T1000 (cell line): Measurements from ENCODE around the gene IFNL1.
"Not testable (repeated sequence)": the region's sequence is repeated elsewhere in the genome, so short reads cannot be mapped to it uniquely, and the experiment has no call there.

Experiments
- DNase-seq: peaks from one replicate; lab custom pipeline; 2025; ENCODE audit warnings: mixed read lengths; lab: John Stamatoyannopoulos, UW

IFNL1 gene

DNA sequence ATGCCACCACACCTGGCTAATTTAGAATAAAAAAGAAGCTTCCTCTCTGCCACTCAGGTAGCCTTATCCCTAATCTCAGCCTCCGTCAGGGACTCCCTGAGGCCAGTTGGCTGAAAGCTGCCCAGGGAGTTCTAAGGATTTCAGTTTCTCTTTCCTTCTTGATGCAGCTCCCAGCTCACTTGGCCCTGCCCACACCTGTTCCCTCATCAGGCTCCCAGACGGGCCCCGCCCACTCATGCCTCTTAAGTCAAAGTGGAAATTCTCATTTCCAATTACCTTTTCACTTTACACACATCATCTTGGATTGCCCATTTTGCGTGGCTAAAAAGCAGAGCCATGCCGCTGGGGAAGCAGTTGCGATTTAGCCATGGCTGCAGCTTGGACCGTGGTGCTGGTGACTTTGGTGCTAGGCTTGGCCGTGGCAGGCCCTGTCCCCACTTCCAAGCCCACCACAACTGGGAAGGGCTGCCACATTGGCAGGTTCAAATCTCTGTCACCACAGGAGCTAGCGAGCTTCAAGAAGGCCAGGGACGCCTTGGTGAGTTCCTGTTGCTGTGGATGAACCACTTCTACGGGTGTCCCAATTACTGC is at the start of gene IFNL1:
Gene IFNL1, plus strand, starts transcription at position 353 of the 591 bp plus-strand sequence. Its CDS starts 15 bp downstream, at position 368.
- no peak for DNase-seq

DNA sequence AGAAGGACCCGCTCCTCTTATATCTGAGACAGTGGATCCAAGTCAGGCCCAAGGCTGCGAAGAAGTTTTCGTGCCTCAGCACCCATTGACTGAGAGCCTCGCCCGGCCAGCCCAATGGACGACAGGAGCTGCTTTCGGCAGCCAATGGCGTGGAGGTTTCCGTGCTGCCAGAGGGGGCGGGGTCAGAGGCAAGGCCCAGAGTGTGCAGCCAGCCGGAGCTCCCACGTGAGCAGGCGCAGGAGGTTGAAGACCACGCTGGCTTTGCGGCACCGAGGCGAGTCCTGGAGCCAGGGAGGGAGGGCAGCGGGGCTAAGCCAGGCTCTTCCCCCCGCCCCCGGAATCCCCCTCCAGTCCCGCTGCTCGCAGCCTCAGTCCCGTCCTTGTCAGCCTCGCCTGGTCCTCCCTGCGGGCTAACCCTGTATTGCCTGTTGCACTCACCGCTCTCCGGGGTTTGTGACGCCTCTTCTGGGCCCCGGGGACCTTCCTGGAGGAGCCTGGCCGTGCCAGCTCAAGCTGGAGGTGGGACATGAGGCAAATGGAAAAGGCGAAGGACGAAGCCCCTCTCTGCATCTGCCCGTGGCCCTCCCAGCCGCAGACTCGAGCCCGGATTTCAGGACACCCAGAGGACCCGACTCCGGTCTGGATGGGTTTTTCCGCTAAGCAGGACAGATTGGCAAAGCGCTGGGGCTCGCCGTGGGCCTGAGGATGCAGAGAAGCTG is 49.1 kb upstream of the IFNL1 start:
- DNase-seq, result no peak

DNA sequence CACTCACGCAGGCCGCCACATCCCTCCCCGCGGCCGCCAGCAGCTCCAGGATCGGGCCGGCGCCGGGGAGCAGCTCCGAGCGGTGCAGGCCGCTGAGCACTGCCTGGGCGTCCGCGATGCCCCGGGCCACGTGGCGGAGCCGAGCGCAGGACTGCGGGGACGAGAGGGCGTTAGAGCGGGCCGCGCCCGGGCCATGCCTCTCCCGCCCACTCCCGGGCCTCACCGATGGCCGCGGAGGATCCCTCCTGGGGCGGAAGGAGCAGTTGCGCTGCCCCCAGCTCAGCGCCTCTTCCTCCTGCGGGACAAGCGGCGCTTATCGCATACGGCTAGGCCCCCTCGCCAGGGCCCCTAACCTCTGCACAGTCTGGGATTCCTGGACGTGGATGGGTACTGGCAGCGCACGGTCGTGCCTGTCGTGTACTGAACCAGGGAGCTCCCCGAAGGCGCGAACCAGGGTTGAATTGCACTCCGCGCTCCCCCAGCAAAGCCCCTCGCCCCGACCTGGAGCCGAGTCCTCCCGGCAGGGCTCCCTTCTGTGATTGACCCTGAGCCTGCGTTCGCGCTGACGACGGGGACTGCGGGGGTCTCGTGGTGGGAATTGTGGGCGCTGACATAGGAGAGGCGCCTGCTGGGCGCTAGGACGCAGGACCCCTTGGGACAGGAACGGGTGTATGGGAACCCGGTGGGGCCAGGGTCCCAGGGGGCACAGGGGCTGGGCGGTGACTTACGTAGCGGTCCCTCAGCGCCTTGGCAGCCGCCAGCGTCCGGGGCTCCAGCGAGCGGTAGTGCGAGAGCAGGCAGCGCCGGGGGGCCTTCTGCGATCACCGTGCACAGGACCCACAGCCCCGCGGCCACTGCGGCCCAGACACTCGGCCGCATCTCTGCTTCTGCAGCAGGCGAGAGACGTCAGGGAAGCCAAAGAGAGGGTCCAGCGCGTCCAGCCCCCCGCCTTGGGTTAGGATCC is 48.2 kb upstream of the IFNL1 start:
- DNase-seq, result no peak

- DNase-seq, result no peak
These were observed 47.4 kb upstream of the IFNL1 start, which contains the start of gene IFNL4 for GRCh38 chr19:39248806-39249205. Gene IFNL4, minus strand, starts transcription at chr19:39248856.

DNA sequence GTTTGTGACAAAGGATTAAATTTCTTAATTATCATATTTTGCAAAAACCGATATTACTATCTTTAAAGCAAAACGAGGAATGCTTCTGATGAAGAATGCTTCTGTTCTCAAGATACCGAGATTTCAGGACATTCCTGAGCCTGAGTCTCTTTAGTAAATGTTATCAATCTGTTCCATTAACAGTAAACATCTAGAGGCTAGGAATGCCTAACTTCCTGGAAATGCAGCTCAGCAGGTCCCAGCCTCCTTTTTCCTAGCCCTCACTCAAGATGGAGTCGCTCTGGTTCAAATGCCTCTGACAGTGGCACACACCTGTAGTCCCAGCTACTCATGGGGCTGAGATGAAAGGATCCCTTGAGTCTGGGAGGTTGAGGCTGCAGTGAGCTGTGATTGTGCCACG is 45.1 kb upstream of the IFNL1 start:
- no peak for DNase-seq

- no peak for DNase-seq
These were observed 44.4 kb upstream of the IFNL1 start for GRCh38 chr19:39251846-39252245.

DNA sequence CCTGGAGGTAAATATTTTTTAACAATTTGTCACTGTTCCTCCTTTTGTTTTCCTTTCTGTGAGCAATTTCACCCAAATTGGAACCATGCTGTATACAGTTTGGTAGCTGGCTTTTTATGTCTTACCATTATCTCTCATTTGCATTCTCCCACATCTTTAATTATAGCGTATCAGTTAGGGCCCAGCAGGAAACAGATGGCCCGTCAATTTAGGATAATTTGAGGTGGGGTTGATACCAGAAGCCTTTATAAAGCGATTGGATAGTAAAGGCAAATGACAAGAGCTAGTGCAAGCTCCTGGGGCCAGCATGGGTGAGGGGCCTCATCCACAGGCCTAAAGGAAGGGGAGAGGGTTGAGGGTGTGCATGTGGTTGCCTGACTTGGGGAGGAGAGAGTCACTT is 43.7 kb upstream of the IFNL1 start:
- no peak for DNase-seq

GRCh38 chr19:39253374-39254149 is 42.6 kb upstream of the IFNL1 start:
- DNase-seq, result no peak

DNA sequence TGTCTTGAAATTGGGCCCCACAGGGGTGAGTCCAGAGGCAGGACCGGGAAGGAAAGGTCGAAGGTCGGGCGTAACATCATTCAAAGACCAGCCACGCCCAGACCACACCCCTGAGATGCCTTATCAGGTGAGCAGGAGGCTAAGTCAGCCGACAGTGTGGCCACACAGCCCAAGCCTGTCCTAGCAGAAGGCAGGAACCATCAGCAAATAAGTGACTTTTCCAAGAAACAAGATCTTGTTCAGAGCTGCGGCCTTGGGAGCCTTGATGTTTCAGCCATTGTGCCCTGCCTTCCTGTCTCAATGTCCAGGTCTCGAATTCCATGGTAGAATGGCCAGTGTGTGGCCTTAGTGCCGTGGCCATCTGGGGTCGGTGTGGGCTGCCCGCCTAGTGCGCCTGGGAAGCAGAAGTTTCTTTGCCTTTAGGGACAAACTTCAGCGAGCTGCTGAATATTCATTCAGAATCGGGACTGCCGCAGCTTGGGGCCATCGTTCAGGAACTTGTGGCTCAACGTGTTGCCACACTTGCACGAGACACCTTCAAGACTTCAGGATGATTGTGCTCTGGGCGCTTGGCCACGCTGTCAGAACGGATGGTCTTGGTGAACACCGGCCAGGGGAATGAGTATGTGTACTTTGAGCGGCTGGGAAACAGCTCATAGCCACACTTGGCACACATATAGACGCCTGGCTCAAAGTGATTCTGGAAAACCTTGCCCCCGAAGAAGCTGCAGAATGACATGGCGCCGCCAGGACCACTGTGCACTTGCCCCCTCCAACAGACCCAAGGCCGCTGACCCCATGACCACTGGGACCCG is 41.5 kb upstream of the IFNL1 start:
- DNase-seq, result no peak

DNA sequence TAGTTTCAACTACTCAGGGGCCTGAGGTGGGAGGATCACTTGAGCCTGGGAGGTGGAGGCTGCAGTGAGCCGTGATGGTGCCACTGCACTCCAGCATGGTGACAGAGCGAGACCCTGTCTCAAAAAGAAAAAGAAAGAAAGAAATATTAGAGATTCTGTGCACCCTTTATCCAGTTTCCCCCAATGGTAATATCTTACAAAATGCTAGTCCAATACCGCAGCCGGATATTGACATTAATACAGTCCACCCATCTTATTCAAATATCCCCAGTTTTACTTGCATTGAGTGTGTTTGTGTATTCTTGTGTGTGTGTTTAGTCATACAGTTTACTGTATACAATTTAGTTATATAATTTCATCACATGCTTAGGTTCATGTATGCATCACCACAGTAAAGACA is 39.0 kb upstream of the IFNL1 start:
- DNase-seq, result no peak

- DNase-seq, result no peak
These were observed 34.5 kb upstream of the IFNL1 start for GRCh38 chr19:39261704-39262103.

DNA sequence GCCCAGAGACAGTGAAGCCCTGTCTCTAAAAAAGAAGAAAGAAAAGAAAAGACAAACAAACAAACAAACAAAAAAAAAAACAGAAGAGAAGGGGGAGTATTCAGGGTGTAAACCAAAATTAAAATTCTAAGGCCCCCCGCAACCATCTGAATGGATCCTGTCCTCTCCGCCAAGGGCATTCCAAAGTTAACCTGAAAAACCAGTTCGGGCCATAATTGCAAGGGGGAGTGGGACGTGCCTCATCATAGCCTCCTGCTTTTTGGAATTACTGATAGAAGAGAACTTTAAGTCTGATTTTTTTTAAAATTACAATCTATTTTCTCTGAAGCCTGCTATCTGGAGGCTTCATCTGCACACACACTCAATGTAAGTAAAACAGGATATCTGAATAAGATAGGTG is 33.7 kb upstream of the IFNL1 start:
- DNase-seq, result no peak

DNA sequence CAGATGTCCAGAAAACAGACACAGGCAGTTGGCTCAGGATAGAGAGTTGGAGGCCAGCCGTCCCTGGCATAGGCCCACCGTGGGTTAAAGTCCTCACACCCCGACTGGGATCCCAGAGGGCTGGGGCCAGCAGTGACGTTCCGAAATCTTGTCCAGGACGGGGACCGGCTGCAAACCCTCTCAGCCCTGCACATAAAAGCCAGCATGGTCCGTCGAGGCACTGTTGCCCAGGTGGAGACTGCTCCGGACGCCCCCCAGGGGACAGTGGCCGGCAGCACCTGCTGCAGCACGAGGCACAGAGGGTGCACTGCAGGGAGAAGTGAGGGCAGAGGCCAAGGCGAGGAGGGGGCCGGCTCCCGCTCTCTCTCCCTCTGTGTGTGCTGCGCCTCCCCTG is 32.3 kb upstream of the IFNL1 start:
- no peak for DNase-seq

GRCh38 chr19:39264306-39265290 is 31.6 kb upstream of the IFNL1 start:
- DNase-seq, result no peak

DNA sequence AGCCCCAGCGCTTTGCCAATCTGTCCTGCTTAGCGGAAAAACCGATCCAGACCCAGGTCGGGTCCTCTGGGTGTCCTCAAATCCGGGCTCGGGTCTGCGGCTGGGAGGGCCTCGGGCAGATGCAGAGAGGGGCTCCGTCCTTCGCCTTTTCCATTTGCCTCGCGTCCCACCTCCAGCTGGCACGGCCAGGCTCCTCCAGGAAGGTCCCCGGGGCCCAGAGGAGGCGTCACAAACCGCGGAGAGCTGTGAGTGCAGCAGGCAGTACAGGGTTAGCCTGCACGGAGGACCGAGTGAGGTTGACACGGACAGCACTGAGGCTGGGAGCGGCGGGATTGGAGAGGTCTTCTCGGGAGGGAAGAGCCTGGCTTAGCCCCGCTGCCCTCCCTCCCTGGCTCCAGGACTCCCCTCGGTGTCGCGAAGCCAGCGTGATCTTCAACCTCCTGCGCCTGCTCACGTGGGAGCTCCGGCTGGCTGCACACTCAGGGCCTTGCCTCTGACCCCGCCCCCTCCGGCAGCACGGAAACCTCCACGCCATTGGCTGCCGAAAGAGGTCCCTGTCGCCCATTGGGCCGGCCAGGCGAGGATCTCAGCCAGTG is 30.8 kb upstream of the IFNL1 start:
- DNase-seq, result no peak

- DNase-seq, result not testable (repeated sequence)
These were observed 28.1 kb upstream of the IFNL1 start, which contains the start of gene IFNL2 for GRCh38 chr19:39268085-39268484. Gene IFNL2, plus strand, starts transcription at chr19:39268396. Its CDS starts 173 bp downstream, at chr19:39268569.

GRCh38 chr19:39268531-39269223 is 27.5 kb upstream of the IFNL1 start:
- DNase-seq, result not testable (repeated sequence)

DNA sequence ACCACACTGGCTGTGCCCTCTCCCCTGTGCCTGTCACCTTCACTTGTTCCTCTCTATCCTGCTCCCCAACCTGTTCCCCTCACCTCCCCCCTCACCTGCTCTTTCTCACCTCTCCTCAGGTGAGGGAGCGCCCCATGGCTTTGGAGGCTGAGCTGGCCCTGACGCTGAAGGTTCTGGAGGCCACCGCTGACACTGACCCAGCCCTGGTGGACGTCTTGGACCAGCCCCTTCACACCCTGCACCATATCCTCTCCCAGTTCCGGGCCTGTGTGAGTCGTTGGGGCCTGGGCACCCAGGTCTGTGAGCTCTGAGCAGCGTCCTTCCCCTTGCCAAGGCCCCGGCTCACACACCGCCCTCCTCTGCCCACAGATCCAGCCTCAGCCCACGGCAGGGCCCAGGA is 26.8 kb upstream of the IFNL1 start:
- DNase-seq, result not testable (repeated sequence)
